Upper lobe of left lung (tissue), 4 donors: Measurements from ENCODE around the gene PRKAA1.

Source experiments
- CTCF ChIP-seq, 6 experiments: fragments of 450-650 bp in 4 of 6; fragments of 200-600 bp in 2 of 6; sonication (generic) in 2 of 6; IDR thresholded peaks; one replicate each; pipeline ENCODE4 v1.5.1; 2016 to 2019; ENCODE audit warnings: antibody characterized with exemption in 6 of 6
- EP300 ChIP-seq, 4 donors: sonication (generic); formaldehyde crosslinking; IDR thresholded peaks; one replicate each; pipeline ENCODE4 v1.5.1; 2017; ENCODE audit warnings: antibody characterized with exemption in 4 of 4, control low read depth in 2 of 4
- POLR2A ChIP-seq, 4 donors: fragments of 450-650 bp; IDR thresholded peaks; one replicate each; pipeline ENCODE4 v1.5.1; 2016 to 2017; ENCODE audit warnings: antibody characterized with exemption in 4 of 4, mild to moderate bottlenecking in 2 of 4

- TF ChIP-seq CTCF (IDR thresholded peaks at IDR 0.05): no peak
- TF ChIP-seq POLR2A (IDR thresholded peaks at IDR 0.05): no peak
- TF ChIP-seq EP300 (IDR thresholded peaks at IDR 0.05): no peak
Observed at GRCh38 chr5:40775085-40775845, 22.9 kb downstream of the PRKAA1 start.
